COR-L47 (cell line): ENCODE data around the gene PER2.
"Not testable (repeated sequence)": the region's sequence is repeated elsewhere in the genome, so short reads cannot be mapped to it uniquely, and the experiment has no call there.

Experiments
- DNase-seq: peaks from one replicate; lab custom pipeline; 2025; lab: John Stamatoyannopoulos, UW

PER2 gene

DNA sequence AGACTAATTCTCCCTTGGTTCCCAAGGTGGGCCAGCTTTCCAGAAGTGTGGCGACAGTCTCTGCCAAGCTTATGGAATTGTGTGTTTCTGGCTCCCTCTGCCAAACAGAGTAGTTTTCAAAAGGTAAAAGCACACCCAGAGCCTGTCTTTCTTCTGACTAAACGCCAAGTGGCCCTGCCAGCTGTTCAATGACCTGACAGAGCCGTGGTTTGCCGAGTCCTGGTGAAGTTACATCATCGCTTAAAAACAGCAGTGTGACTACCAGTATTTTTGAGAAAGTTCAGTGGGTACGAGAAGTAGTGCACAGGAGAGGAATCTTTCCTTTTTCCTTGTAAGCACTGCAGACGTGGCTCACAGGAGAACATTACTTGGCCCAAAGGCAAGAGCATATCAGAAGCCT is 1.9 kb downstream of the PER2 start:
- DNase-seq, result no peak

DNA sequence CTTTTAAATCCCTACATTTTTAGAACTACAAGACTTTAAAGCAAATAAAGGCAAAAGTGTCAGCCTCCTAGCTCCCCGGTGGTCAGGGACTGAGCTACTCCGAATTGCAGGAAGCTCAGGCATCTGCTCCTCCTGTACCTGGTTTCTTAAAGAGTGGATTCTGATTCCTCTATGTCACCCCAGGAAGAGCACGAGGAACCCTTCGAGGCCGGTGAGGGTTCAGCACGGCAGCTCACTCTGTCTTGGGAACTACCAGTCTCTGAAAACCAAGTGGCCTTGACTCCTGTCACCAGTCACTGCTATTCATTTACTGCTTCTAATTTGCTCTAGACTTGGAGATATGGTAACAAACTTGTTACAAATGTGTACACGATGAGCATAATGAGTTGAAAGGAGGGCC is 2.3 kb downstream of the PER2 start:
- DNase-seq, result no peak

DNA sequence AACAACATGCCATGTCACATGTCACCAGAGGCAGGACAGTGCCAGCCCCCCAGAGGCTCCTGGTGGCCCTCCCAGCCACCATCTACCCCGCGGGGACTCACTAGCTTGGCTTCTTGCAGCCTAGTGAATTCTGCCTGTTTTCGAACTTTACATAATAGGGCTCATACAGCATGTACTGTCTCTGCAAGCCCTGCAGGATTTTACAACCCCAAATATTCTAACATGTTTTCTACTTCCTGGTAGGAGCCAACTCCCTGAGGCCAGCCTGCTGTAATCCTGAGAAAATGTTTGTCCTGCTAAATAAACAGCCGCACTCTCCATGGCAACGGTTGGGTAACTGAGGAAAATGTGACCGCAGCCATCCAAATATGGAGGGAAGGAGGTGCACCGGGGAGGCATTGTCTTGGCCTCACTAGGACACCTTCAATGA is 2.7 kb downstream of the PER2 start:
- DNase-seq, result no peak

DNA sequence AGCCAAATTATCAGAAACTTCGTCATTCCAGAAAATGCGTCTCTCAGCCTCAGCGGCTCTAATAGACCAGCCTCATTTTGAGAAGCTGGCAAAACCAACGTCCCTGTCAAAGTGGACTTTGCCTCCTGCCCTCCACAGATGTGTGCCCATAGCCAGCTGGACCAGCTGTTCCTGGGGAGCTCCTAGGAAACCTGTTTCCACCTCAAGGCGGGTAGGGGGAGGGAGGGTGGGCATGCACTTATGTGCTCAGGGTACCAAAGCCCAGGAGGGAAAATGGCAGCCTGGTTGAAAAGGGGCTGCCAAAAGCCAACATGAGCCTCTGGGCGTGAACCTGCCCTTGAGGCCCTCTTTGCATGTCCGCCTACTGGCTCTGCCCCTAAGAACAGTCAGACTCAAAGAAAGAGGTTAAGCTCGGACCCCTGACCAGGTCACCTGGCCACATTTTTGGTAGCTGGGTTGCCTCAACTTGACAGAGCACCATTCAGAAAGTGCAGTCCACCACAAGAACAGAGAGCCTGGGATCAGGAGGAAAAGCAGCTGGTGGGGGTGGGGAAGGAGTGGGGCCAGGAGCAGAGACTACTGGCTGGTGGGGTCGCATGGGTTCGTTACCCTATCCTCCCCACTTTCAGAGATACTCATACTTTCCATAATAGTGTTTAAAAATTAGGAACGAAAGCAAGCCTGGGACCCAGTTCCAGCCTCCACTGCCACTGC is 3.5 kb downstream of the PER2 start:
- no peak for DNase-seq

DNA sequence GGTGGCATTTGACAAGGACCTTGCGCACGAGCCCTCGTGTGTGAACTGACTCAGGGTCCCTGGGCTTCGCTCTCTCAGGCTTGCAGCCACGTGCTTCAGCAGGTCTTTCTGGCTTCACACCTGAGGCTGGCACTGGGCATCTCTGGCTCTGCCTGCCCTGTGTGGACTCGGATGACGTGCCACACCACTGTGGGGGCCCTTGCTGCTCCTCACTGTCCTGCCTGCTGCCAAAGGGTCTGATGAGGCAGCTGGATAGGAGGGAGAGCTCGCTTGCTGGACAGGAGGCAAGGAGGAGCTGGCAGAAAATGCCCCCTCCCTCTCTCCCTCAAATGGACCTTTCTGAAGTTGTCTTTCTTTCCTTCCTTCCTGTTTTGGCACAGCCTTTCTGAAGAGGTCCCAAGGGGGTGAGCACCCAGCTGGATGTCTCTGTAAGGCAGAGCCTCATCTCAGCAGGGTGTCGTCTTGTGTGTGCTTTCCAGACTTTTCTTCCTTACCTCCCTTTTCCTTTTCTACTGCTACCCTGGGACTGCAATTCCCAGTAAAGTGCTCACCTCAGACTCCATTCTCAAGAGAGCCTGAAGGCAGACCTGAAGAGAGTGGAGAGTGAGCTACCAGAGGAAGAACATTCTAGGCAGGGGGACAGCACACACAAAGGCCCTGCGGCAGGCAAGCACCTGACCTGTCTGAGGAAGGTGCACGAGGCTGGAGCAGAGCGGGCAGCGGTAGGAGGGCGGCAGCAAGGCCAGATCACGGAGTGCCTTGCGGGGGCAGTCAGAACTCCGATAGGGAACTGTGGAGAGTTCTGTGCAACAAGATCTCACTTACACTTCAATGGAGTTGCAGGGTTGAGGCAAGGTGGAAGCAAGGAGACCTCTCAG is 5.3 kb downstream of the PER2 start:
- DNase-seq, result no peak

DNA sequence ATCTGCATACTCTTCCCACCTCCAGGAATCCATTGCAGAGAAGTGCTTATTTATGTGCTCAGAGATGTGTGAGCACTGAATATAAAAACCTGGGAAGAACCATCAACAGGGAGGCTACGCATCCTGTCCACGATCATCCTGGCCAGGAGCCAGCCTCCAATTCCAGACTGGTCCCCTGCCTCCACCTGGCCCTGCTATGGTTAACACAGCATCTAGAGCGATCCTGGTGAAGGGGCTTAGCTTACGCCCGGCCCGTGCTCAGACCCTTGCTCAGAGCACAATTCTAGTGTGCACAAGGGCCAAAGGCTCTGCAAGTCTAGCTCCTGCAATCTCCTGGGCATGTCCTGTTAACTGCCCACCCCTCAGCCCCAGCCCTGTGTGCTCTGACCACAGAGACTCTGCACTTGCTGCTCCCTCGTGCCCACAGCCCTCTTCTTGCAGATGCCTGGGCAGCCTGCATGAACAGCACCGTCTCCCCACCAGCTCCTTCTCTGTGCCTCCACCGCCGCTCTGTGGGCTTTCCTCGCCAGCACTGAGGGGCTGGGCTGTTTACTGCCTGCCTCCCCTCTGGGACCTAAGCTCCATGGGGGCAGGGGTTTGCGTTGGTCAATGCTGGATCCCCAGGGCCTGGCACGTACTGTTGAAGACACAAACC is 6.5 kb downstream of the PER2 start:
- DNase-seq, result no peak

DNA sequence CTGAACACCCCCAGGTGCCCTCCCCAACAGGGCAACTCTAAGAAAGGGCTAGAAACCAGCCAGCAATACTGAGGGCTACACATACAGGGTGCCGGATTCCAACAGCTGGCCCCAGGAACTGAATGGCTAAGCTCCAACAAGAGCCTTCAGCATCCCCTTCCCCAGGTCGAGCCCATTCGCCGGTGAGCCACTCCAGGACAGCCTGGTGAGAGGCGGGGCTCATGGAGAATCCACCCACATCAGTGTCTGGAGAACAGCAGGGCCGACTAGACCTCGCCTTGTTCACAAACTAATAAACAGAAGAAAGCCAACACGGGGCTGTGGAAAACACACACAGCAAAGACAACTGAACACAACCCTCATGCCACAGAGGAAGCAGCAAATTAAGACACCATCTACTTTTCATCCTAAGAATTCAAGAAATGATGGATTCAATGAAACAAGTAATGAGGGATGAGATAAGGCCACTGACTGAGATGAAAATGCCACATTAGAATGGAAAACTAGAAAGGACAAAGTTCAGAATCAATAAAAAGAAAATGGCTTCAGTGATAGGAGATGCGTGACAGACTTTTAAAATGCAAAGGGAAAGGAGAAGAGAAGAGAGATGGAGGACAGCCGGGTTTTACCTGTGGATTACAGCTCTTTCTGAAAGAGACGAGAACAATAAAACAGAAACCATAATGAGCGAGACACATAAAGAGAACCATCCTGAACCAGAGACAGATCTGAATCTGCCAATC is 8.2 kb downstream of the PER2 start:
- no peak for DNase-seq

DNA sequence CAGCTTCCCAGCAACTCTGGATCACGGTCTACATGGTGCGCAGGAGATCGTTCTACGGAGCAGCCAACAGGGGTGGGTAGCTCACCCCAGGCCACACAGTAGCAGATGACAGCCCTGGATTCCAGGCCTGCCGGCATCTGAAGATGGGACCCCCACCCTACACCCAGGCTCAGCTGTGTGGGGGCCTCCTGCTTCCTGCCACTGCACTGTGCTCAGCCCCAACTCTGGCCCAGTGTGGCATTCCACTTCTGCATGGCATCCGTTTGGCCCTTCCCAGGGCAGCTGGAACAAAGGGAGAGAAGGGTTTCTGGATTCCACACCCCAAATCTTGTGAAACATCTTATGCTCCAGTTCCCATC is 9.1 kb downstream of the PER2 start:
- DNase-seq, result no peak

DNA sequence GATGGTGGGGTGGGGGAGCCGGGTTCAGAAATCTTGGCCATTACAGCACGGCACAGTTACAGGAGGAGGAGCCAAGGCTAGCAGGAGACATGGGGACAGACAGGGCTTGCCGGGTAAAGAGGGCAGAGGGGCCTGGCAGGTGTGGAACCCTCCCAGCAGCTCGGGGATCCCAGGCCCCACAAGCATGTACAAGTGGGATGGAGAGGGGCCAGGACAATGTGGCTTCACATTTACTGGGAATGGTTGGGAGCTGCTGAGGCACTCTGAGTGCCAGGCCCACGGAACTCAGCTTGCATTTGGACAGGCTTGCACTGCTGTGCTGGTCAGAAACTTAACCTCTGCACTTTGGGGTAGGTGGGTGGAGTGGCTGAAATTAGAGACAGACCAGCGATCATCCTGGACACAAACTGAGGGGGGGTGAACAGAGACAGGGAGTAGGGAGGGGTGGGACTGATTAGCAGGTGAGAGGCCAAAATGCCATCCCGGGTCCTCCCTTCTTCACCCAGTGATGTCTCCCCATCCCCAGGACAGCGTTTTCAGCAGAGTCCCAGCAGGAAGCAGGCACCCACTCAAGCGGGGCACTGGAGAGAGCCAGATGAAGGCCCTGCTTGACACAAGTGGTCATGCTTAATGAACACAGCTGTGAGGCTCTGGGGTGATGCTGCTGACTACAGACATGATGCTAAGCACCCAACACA is 9.6 kb downstream of the PER2 start:
- no peak for DNase-seq

DNA sequence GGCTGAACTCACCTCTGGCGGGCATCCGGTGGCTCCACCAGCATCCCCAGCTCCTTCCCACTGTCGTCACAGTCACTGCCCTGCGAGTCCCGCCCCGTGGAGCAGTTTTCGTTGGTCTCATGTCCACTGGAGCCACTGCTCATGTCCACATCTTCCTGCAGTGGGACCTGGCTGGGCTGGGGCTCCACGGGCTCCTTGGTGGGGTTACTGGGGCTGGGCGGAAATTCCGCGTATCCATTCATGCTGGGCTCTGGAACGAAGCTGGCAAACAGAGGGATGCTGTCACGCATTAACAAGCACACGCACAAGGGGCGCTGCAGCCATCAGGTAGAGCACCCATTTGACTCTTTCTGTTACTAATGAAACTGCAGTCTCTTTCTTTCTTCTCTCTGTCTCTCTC is 10.7 kb downstream of the PER2 start:
- DNase-seq, result no peak

DNA sequence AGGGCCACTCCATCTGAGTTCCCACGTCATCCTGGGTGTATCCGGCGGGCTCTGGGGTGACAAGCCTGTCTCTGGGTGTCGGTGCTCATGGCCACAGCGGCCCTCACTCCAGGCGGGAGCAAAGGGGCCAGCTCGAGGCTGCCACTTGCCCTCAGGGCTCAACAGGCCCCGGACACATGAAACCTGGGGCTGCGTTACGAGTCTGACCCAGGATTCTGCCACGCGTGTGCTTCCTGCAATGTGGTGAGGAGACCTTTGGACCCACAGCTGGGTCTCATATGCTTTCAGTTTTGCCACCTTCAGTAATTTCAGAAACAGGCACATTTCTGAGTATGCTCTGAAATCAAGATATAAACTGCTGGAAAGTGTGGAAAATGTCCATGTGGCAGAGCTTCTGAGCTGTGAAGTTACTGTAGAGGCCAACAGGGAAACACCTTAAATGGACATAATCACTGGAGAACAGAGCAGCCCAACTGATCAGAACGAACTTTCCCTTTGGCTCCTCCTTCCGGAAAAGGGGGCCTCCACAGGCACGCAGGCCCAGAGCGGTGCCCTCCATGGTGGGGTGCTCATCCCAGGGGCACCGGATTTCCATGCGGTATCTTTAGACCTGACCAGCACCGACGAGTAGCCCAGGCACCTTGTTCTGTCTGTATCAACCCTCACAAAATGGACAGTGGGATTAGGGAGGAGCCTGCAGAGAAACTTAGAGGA is 14.1 kb downstream of the PER2 start:
- DNase-seq, result no peak

DNA sequence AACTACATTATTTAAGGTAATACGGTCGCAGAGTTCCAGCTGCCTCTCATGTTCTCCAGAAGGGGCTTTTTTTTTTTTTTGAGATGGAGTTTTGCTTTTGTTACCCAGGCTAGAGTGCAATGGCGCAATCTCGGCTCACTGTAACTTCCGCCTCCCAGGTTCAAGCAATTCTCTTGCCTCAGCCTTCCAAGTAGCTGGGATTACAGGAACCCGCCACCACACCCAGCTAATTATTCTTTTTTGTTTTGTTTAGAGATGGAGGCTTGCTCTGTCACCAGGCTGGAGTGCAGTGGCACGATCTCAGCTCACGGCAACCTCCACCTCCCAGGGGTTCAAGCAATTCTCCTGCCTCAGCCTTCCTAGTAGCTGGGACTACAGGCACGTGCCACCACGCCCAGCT is 15.0 kb downstream of the PER2 start:
- DNase-seq, result not testable (repeated sequence)

DNA sequence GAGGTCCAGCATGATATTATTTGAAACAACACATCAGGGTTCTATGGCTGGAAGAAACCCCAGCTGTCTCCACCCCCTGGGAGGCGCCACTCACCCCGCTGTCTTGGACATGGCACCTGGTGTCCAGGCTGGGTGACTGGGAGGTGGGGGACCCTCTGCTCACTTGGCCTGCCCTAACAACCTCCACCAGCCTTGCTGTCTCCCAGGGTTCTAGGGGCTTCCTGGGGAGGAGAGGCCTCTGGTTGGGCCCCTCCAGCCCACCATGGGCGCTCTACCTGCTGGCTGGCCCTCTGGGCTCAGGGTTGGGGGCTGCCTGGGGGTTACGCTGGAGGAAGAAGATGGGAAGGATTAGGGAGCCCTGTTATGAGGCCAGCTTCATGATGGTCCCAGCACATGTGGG is 16.3 kb downstream of the PER2 start:
- DNase-seq, result no peak

DNA sequence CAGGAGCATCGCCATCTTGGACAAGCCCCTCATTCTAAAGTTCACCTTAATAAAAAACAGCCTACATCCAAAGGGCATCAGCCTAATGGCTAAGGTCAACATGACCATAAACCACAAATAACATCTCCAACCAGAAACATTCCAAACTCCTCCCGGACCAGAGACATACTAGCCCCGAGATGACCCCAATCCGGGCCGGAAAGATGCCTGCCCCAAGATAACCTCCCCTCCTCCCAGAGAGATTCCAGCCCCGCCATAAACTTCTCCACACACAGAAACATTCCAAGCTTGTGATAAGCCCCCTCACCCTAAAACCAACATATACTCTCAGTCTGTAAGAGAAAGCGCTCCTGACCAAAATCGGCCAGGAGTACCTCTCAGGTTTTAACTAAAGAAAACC is 16.7 kb downstream of the PER2 start:
- not testable (repeated sequence) for DNase-seq

DNA sequence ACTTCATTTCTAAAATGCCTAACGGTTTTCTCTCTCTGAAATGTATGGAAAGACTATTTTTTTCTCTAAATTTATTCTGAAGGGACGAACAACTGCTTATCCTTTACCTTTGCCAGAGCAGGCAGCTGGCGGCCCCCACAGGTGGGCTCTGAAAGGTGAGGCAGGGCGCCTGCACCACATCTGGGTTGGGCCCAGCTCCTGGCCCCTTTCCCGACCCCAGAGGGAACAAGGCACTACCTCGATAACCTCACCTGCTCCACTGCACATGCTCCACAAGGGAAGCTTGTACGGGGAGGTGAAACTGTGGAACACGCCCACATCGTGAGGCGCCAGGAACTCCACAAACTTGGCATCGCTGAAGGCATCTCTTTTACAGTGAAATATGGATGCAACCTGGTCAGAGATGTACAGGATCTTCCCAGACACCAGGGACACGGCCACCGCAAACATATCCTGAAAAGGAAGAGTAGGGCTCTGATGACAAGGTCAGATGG is 17.3 kb downstream of the PER2 start:
- DNase-seq, result no peak

DNA sequence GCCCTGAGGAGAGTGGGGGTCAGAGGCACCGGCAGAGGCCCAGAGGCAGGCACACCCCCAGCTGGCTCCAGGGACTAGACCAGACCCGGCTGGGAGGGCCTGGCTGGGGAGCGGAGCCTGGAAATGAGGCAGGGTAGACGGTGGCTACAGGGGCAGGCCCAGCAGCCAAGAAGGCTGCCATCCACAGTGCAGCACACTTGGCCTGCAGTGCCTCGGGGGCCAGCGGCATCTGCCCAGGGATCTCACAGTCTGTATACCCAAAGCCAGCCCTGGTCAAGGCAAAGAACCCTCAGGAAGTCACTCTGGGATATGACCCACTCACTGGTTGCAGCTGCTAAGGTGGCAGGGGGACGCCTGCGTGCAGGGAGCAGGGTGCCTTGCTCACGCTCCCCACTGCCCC is 17.8 kb downstream of the PER2 start:
- no peak for DNase-seq

DNA sequence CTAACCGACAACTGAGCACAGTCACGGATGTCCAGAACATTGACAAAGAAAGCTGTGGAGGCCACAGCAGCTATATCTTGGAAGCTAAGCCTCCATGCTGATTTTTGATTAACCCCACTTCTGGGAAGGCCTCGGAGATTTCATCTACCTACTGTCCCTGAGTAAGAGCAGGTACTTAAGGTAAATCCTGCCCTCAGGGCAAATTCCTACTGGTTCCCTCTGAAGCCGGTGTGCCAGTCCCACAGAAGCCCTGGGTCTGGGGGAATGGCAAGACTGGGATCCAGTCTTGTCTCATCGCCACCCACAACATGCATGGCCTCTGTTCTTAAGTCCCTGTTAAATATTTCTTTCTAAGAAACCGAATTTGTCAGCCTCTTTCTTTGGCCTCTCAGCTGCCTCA is 18.7 kb downstream of the PER2 start:
- no peak for DNase-seq

DNA sequence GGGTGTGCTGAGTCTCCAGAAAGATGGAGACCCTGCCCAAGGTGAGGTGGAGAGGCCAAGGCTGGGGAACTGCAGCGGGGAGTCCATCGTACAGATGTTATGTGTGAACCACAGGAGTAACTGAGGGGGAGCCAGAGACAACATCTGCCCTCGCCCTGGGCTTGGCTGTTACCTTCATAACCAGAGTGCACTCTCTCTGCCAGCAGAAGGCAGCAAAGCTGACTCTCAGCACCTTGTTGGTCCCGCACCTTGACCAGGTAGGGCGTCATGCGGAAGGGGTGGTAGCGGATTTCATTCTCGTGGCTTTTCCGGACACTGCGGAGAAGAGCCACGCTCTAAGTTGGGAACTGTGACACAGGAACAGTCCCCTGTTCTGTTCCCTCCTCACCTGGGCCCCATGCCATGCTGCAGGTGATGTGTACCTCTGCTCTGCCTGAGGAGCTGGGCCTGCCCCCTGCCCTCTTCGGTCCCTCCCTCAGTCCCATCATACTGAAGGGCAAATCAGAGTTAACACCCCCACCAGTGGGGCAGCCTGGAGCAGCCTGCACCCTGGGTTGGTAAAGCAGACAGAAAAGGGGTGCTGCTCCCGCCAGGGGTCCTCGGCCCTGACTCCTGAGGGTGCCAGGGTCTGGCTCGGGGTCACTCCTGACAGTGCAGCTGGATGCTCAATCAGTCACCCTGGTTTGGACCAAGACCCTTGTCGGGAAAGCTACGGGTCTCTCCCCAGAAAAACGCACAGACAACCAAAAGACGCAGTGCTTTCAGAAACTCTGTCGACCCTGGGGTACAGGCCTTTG is 20.3 kb downstream of the PER2 start:
- no peak for DNase-seq

DNA sequence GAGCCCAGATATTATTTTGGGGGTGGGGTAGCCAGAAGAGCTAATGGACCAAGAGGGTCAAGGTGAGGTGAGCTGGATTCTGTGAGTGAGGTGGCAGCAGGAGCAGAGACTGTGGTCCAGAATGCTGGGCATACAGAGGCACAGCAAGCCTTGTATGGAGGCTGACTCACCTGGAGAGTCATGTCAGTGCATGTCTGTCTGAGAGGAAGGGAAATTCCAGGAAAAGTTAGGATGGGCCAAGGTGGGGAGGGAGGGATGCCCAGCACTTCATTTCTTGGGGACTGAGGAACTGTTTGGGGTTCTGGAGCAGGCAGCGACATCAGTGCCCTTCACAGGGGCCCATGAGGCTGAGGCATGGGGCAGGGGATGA is 21.1 kb downstream of the PER2 start:
- DNase-seq, result no peak

DNA sequence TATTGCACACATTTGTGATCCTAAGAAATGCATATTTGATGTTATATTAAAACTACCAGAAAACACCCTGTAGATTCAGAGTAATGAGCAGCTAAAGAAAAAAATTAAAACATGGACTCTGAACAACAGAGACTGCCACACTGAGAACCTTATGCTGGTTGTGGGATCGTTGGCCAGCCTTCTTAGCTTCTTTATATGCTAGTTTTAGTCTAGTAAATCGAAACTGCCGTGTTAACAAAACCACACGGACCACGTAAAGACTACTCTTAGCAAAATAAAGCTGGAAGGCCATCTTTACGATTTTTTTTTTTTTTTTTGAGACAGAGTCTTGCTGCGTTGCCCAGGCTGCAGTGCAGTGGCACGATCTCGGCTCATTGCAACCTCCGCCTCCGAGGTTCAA is 22.8 kb downstream of the PER2 start:
- DNase-seq, result no peak
